Hematopoietic multipotent progenitor cell treated with erythropoietin and hydrocortisone succinate and interleukin-3 and kit ligand, for 15 days (in vitro differentiated cells): ENCODE results near the gene RNF17.

Source experiments
- DNase-seq: peaks from one replicate; pipeline ENCODE4 v3.0.0-alpha.2; 2015; ENCODE audit warnings: low spot score

The RNF17 gene

DNA sequence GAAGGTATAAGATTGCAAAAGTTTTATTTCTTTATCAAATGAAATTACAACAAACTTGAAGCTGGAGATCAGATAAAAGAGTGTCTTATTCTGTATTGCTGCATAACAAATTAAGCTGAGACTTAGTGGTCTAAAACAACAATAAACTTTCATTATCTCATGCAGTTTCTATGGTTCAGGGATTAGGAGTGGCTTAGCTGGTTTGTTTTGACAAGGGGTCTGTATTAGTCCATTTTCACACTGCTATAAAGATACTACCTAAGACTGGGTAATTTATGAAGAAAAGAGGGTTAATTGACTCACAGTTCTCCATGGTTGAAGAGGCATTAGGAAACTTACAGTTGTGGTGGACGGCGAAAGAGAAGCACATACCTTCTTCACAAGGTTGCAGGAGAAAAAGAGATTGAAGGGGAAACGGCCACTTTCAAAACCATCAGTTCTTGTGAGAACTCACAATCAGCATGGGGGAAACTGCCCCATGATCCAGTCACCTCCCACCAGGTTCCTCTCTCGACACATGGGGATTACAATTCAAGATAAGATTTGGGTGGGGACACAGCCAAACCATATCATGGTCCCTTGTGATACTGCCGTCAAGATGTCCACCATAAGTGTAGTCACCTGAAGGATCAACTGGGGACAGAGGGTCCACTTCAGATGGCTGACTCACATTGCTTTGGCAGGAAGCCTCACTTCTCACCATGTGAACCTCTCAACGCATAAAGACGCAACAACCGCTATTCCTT lies 97.8 kb downstream of the RNF17 start:
- DNase-seq = no peak

DNA sequence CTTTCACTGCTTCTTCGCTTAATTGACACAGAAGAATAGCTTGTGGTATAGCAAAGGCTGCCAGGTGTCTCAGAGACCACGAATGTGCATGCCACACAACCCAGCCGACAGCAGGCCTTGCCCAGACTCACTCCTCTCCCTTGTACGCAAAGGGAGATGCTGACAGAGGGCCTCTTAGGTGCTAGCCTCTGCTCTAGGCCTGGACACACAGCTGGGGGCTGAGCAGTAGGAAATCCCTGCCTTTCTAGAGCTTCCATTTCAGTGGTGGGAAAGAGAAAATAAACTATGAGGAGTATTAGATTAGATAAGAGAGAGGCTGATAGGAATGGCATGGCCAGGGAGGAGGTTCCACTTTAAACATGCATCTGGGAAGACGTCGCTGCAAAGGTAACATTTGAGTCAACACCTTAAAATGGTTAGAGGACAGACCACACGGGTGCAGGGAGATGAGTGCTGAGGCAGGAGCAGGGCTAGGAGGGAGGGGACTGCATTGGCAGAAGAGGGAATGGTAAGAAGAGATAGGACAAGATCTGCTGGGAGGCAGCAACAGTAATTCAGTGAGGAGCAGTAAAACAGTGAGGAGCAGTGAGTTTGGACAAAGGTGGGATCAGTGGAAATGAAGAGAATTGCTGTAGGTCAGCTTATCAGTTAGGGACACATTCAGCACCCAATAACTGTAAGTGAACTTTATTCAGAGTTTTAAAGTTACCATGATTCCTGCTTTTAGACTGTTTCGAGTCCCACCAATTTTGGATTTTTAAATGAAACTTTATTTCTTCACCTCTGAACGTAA lies 100.0 kb downstream of the RNF17 start:
- no peak for DNase-seq

- no peak for DNase-seq
Observed at GRCh38 chr13:24864579-24864978, 100.6 kb downstream of the RNF17 start.

- DNase-seq = no peak
Observed at GRCh38 chr13:24865163-24865953, 101.4 kb downstream of the RNF17 start.

GRCh38 chr13:24866488-24866887 lies 102.5 kb downstream of the RNF17 start:
- DNase-seq = no peak

DNA sequence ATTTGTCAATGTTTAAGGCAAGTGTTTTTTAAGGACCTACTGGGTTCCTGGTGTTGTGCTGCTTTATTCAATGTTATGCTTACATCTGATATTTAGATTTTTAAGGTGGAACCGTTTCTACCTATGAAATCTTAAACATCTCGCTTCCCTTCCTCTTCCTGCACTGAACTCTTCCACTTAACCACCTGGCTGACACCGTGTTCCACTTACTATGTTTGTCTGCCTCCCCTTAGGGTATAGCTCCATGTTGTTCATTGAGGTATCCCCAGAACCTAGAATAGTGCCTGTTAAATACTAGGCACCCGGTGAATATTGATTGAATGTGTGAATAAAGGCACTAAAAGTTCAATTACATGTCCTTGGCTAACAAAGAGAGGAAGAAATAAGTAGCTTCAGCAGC lies 104.9 kb downstream of the RNF17 start:
- no peak for DNase-seq

- no peak for DNase-seq
Observed at GRCh38 chr13:24870380-24870760, 106.4 kb downstream of the RNF17 start.

DNA sequence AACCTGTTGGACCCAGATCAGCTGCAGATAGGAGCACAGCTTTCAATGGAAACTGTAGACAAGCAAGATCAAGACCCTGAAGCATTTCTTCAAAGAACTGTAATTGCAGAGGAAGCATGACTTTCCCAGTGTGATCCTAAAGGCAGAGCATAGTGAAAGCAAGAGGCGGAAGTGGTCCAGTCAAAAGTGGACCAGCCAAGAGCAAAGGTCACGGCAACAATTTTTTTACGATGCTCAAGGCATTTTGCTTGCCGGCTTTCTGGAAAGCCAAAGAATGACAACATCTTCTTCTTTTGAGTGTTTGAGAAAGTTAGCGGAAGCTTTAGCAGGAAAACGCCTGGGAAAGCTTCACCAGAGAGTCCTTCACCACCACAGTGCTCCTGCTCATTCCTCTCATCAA lies 111.6 kb downstream of the RNF17 start:
- no peak for DNase-seq

DNA sequence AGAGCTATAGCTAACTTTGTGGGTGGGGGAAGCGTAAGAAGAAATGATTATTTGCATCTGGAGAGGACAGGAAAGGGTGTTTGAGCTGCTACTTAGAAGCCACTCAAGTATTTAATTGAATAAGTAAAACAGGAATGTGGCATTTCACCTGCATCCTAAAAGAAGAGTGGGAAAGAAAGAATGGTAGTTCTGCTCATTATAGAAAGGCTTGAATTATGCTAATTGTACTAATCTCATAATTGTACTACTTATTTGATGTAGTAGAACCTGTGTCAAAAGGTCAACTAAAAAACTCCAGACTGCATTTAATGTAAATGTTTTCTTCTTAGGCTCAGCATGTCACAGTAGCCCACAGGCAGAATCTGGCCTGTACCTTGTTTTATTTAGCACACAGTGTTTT lies 113.6 kb downstream of the RNF17 start:
- DNase-seq = no peak

DNA sequence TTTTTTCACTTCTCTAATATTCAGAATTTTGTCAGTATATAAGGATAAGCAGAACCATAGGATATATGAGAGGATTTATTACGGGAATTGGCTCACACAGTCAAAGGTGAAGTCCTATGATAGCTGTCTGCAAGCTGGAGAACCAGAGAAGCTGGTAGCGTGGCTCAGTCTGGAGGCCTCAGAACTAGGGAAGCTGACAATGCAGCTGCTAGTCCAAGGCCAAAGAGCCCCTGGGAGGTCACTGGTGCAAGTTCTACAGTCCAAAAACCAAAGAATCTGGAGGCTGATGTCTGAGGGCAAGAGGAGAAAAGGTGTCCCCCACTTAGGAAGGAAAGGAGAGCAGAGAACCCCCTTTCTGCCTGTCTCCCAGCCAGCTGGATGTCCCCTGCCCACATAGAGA lies 114.4 kb downstream of the RNF17 start:
- DNase-seq = no peak

DNA sequence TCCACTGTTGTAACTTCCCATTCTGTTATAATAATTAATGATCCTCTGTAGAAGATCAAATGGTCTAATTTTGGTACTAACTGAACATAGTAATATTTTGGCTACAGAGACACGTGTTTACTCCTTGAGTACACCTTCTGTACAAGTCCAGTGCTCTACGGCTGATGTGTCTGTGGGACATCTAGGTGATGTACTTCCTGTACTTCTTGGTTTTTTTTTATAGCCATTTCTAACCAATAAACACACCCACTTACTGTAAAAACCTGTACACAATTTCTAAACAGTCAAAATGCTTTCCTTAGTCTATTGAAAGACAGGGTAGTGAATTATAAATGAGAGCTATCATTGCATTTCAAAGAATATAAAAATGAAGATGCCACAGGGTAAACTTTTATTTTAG lies 118.7 kb downstream of the RNF17 start:
- no peak for DNase-seq

DNA sequence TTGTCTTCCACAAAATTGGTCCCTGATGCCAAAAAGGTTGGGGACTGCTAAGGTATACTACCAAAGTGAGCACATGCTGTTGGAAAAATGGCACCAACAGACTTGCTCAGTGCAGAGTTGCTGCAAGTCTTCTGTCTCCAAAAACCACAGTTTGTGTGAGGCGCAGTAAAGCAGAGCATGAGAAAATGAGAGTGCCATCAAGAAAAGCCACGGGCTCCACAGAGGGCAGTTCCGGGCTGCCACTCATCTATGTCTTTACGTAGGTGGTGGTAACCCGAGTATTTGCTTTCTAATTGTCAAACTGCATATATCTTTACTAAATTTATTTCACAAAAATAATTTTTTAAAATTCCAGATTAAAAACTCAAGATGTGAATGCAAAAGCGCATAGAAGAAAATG lies 123.8 kb downstream of the RNF17 start:
- DNase-seq = no peak

GRCh38 chr13:24888291-24888931 lies 124.4 kb downstream of the RNF17 start:
- DNase-seq = no peak

GRCh38 chr13:24890256-24890655 lies 126.3 kb downstream of the RNF17 start:
- no peak for DNase-seq

DNA sequence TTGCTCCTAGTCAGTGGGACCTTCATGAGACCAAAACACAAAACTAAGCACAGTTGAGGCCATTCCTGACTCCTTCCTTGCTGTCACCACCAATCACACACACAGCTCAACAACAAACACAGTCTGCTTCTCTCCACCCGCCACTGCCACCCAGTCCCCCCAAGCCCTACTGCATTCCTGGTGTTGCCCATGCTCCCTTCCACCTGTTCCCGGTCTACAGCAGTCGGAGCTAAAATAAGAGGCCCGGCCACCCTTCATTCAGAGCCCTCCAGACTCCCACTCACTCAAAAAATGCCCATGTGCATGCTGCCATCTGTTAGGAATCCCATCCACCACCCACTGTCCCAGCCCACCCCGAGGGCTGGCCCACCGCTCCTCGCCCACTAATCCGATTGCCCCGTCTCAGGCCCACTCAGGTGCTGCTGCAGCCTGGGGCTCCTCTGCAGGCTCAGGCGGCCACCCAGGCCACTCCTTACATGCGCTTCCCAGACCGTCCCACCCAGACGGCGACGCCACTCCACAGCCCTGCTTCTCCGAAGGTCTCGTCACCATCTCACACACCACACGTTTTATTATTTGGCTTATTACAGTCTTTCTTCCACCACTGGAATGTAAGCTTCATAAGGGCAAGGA lies 127.6 kb downstream of the RNF17 start:
- no peak for DNase-seq

DNA sequence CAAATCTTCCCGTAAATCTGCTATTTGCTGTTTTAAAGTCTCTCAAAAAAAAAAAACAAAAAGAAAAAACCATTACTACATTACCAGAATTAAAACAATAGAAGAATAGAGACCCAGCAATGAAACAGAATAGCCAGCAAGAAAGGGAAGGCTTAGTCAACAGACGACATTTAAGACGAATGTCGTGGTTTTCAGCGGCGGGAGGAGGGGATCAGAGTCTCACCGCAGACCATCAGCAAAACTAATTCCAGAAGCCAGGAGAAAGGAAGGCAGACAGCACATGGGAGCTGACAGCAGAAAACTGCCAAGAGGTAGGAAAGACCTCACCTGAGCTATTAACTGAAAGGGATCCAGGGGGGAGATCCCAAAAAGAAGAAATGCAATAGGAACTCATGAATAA lies 128.9 kb downstream of the RNF17 start:
- DNase-seq = no peak

DNA sequence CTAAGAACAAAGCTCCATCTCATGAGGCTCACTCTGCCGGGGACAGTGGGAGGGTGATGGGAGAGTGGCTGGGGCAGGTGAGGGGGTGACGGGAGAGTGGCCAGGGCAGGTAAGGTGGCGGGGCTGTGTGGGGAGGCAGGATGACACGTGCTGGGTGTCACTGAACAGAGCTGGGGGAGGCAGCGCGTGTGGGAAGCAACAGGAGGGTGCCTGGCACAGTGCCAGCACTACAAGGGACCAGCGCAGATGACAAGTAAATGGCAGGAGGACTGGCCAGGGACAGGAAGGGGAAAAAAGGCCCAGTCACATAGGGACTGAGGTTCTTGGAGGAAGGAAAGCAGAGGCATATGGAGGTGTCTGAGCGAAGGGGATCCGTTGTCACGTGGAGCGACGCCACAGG lies 129.9 kb downstream of the RNF17 start:
- no peak for DNase-seq

GRCh38 chr13:24894277-24894971 lies 130.5 kb downstream of the RNF17 start:
- no peak for DNase-seq

DNA sequence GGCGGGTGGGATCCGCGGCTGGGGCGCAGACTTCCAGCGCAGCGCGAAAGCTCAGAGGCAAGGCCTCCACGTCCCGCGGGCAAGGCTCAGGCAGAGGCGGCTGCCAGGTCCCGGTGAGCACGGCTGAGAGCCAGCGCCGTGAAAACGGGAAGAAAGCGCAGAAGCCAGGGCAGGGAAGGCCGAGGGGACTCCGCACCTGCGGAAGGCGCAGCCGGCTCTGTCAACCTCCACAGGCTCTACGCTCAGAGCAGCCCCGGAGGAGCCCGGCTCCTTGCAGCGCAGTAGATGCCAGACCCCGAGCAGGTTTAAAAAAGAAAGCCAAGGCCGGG lies 131.0 kb downstream of the RNF17 start:
- no peak for DNase-seq

- no peak for DNase-seq
Observed at GRCh38 chr13:24896061-24896460, 132.1 kb downstream of the RNF17 start.

DNA sequence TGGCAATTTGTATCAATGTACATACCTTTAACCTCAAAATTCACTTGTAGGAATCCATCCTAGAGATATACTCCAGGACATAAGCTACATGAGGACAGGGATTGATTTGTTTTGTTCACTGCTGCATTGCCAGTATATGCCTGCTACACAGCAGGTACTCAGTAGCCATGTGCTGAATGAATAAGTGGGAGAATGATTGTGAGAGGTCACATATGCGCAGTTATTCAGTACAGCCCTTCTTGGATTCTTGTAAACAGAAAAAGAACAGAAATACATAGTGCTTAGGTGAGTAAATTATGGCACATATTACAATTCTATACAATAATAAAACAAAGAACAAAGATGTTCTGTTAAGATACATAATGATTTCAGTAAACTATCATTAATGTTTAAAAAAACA lies 133.3 kb downstream of the RNF17 start:
- DNase-seq = no peak
